ENCODE results near the gene CDK15.
"Not testable (repeated sequence)": the region's sequence is repeated elsewhere in the genome, so short reads cannot be mapped to it uniquely, and the experiment has no call there.

Gene CDK15

GRCh38 chr2:201790291-201790690 is 16.0 kb upstream of the CDK15 start:
- DNase-seq (ENCODE audit: low spot score), result no peak

GRCh38 chr2:201790989-201791388 is 15.3 kb upstream of the CDK15 start:
- DNase-seq (ENCODE audit: low spot score), result no peak

- DNase-seq (ENCODE audit: low spot score), result no peak
Measured at GRCh38 chr2:201793631-201794030, 12.7 kb upstream of the CDK15 start.

- DNase-seq (ENCODE audit: low spot score), result no peak
Measured at GRCh38 chr2:201794294-201794693, 12.0 kb upstream of the CDK15 start.

GRCh38 chr2:201795607-201796477 is 10.5 kb upstream of the CDK15 start:
- DNase-seq (ENCODE audit: low spot score), result peak; percentile 72

GRCh38 chr2:201796478-201796865 is 9.9 kb upstream of the CDK15 start:
- peak; percentile 60 for DNase-seq (ENCODE audit: low spot score)

- DNase-seq (ENCODE audit: low spot score), result peak; percentile 95
Measured at GRCh38 chr2:201797175-201797840, 9.0 kb upstream of the CDK15 start.

GRCh38 chr2:201798252-201798913 is 8.0 kb upstream of the CDK15 start:
- DNase-seq (ENCODE audit: low spot score), result peak; percentile 98

- peak; percentile 73 for DNase-seq (ENCODE audit: low spot score)
Measured at GRCh38 chr2:201798914-201799285, 7.4 kb upstream of the CDK15 start.

- peak; percentile 55 for DNase-seq (ENCODE audit: low spot score)
Measured at GRCh38 chr2:201807452-201807999, 1.2 kb downstream of the CDK15 start.

GRCh38 chr2:201808027-201808426 is 1.7 kb downstream of the CDK15 start:
- DNase-seq (ENCODE audit: low spot score), result no peak

- no peak for DNase-seq (ENCODE audit: low spot score)
Measured at GRCh38 chr2:201809633-201810032, 3.3 kb downstream of the CDK15 start.

- not testable (repeated sequence) for DNase-seq (ENCODE audit: low spot score)
Measured at GRCh38 chr2:201810604-201811003, 4.3 kb downstream of the CDK15 start.

GRCh38 chr2:201813996-201814760 is 7.8 kb downstream of the CDK15 start:
- DNase-seq (ENCODE audit: low spot score), result no peak

- no peak for DNase-seq (ENCODE audit: low spot score)
Measured at GRCh38 chr2:201816657-201817575, 10.6 kb downstream of the CDK15 start.

- no peak for DNase-seq (ENCODE audit: low spot score)
Measured at GRCh38 chr2:201820383-201821007, 14.2 kb downstream of the CDK15 start.

- no peak for DNase-seq (ENCODE audit: low spot score)
Measured at GRCh38 chr2:201821080-201821479, 14.7 kb downstream of the CDK15 start.

GRCh38 chr2:201824212-201824611 is 17.9 kb downstream of the CDK15 start:
- DNase-seq (ENCODE audit: low spot score), result no peak

GRCh38 chr2:201827621-201828020 is 21.3 kb downstream of the CDK15 start:
- peak; percentile 92 for DNase-seq (ENCODE audit: low spot score)

- DNase-seq (ENCODE audit: low spot score), result no peak
Measured at GRCh38 chr2:201828220-201828619, 21.9 kb downstream of the CDK15 start.
